GM18526 (cell line): ENCODE measurements around the gene USP19.

Experiments
- POLR2A ChIP-seq: IDR thresholded peaks from 3 replicates; pipeline ENCODE4 v1.6.1; 2011; ENCODE audit not compliant: insufficient read length; ENCODE audit errors: extremely low read depth

Gene USP19

DNA sequence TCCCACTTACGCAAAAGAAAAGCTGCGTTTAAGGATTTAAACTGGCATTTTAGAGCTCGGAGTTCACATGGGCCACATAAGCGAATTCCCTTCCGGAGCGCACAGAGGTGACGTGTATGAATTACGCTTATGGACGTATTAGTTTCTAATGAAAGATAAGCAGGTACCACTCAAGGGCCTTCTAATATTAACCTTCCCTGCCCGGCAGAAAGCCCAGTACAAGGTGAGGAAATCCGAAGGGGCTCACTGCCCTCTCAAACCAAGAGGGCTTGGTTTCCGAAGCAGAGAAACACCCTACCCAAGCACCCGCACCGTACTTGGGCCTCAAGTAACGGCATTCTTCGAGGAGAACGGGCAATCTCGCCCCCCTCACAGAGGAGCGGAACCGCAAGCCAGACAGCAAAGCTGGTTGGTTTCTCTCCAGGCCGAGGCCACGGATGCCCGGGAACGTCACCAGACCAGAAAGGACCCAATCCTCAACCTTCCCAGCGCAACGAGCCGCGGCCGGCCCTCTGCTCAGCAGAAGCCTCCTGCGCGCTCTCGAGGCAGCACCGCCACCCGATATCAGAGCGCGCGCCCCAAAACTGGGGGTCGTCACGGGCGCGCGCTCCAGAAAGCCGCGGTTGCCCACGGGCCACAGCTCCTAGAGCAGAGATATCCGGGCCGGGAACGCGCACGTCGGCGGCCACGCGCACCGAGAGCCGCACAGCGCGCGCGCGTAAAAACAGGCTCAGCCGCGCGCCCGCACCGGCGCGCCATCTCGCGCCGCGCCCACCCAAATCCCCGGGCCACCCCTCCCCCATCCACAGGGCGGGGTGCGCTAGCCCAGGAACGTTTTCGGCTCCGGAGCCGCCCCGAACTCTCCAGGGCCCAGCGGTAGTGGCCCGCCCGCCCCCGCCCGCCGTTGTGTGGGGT, 27.4 kb downstream of the USP19 start:
- TF ChIP-seq POLR2A: no peak

GRCh38 chr3:49081429-49081828, 39.2 kb downstream of the USP19 start:
- TF ChIP-seq POLR2A: no peak

DNA sequence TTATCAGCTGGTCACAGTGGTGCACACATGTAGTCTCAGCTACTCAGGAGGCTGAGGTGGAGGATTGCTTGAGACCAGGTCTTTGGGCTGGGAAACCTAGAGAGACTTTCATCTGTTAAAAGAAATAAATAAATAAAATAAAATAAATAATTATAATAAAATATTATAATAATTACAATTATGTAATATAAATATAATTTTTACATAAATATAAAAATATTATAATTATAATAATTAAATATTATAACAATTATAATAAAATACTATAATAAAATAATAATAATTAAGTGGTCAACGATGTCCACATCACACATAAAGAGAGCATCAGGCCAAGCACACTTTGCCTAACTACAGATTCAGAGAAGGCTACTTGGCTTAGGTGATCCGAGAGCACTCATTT, 41.4 kb downstream of the USP19 start:
- no peak for TF ChIP-seq POLR2A

DNA sequence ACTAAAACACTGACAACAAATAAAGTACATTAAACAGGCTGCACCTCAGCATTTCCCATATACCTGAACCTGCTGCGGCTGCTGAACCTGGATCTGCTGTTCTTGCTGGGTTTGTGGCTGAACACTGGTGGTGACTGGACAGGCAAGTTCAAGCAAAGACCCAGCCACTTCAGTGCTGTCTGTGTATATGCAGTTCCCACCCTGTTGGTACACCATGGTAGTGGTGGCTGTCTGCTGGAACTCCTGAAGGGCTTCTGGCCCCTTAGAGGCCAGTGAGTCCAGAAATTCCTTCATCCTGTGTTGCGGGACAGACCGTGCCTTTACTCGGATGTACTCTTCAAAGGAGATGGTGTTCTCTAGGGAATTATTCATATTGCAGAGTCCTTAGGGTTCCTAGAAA, 44.0 kb downstream of the USP19 start:
- no peak for TF ChIP-seq POLR2A

- TF ChIP-seq POLR2A: no peak
These were observed 44.5 kb downstream of the USP19 start for GRCh38 chr3:49076116-49076515.
